Measurements from ENCODE around the gene SEPTIN14. TPM values are rescaled to one million over a fixed set of nuclear protein-coding genes. Genes with fewer than 3 reads are reported as not detected.

The SEPTIN14 gene
- total and polyA plus RNA-seq, 2 of the 8 experiments (the other 6 are each of a cell fraction or from before 2014, with no cell fraction given) = not detected

DNA sequence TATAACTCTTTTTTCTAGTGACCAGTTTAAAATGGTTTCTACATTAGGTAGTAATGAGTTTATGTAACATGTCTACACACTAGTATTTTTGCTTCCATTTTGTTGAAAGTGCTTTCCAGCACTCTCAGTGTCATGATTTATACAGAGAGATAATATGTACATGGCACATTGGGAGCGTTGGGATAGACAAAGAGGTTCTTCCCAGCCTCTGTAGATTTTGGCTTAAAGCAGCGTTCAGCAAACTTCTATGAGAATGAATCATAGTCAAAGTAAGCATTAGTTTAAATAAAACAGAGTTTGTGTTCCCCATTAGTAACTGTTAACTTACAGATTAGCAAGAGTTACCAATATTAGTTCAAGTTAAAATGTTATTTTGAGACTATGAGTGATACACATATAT lies 43.9 kb downstream of the SEPTIN14 start:
- H4K8ac ChIP-seq (ENCODE audit: extremely low read depth, insufficient read depth, low read length) = no peak overlapping the region
- H3K18ac ChIP-seq (ENCODE audit: extremely low read depth, low read length) = no peak overlapping the region
- H2BK15ac ChIP-seq (ENCODE audit: low read length) = no peak overlapping the region
- no peak overlapping the region for H3K14ac ChIP-seq (ENCODE audit: insufficient read length)
- no peaks in the 10 kb centered on the region for H3K27me3 ChIP-seq (replicated peaks in 1 of 4; ENCODE audit: control insufficient read depth in 3 of 4, extremely low read depth in 1 of 4, insufficient read depth in 3 of 4, low read length in 3 of 4)
- CTCF ChIA-PET (ENCODE audit: partially characterized antibody) = no interaction called here
- H3K4me1 ChIP-seq (replicated peaks in 1 of 4; ENCODE audit: control insufficient read depth in 3 of 4, insufficient read depth in 4 of 4, low read length in 3 of 4) = no peaks in the 10 kb centered on the region; a peak in 1 of 7 replicates
- H3K9me3 ChIP-seq (ENCODE audit: insufficient read depth in 2 of 2, low read depth in 1 of 2, low read length in 1 of 2) = peaks cover 13 to 15% of the 10 kb centered on the region in 2 experiments; a peak in 3 of 4 replicates
- no peak overlapping the region for H4K91ac ChIP-seq (replicated peaks; ENCODE audit: insufficient read length, low read length)
- no peak overlapping the region for H3K4ac ChIP-seq (replicated peaks; ENCODE audit: insufficient read length, low read depth, low read length)
- no peaks in the 10 kb centered on the region for H3K79me1 ChIP-seq (ENCODE audit: low read depth, low read length)
- H2BK120ac ChIP-seq (replicated peaks; ENCODE audit: low read depth, low read length) = no peak overlapping the region
- no peak for TF ChIP-seq JUN (IDR thresholded peaks at IDR 0.05; ENCODE audit: low read depth, low read length)
- no peak for TF ChIP-seq TCF12 (IDR thresholded peaks at IDR 0.05; ENCODE audit: low read depth, low read length)
- TF ChIP-seq TBP (IDR thresholded peaks at IDR 0.05; ENCODE audit: low read depth, low read length) = no peak
- TF ChIP-seq, protein P1, sequence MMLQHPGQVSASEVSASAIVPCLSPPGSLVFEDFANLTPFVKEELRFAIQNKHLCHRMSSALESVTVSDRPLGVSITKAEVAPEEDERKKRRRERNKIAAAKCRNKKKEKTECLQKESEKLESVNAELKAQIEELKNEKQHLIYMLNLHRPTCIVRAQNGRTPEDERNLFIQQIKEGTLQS (IDR thresholded peaks at IDR 0.05; ENCODE audit: insufficient read depth, low read depth, low read length) = no peak
- H4K20me1 ChIP-seq (replicated peaks in 1 of 2; ENCODE audit: control insufficient read depth in 1 of 2, insufficient read depth in 2 of 2, low read length in 2 of 2) = no peaks in the 10 kb centered on the region
- 89% methylated on average over 2 of the region's 2 CpGs; no CpG with 5 or more reads in 1 of the 2 experiments for WGBS, 2 experiments (ENCODE audit: extremely low coverage in 1 of 2, insufficient coverage in 1 of 2, insufficient read length in 1 of 2, insufficient replicate concordance in 2 of 2, low coverage in 1 of 2, low lambda C conversion rate in 2 of 2, missing lambda C conversion rate in 1 of 2)
- H2BK5ac ChIP-seq (ENCODE audit: low read depth, low read length) = no peak overlapping the region
- FAIRE-seq = no peak
- POLR2A ChIA-PET (ENCODE audit: partially characterized antibody) = no interaction called here
- H3K36me3 ChIP-seq (ENCODE audit: control insufficient read depth in 2 of 4, insufficient read depth in 4 of 4, low read length in 3 of 4) = no peaks in the 10 kb centered on the region
- no peak overlapping the region for H3K4me2 ChIP-seq (ENCODE audit: insufficient read depth in 1 of 2, low read depth in 2 of 2, low read length in 2 of 2)
- no peak overlapping the region for H3K27ac ChIP-seq (ENCODE audit: low read depth, low read length)
- no peak for DNase-seq (ENCODE audit: low read depth in 1 of 2, low spot score in 2 of 2)
- H2AFZ ChIP-seq (ENCODE audit: low read length) = no peak overlapping the region
- no peak overlapping the region for H2BK20ac ChIP-seq (ENCODE audit: low read length)
- no peak overlapping the region for H3K56ac ChIP-seq (replicated peaks; ENCODE audit: insufficient read length, low read depth, low read length)
- H2BK12ac ChIP-seq (ENCODE audit: low read depth, low read length) = no peak overlapping the region
- no peaks in the 10 kb centered on the region for H3K23me2 ChIP-seq (ENCODE audit: low read depth, low read length)
- H3K23ac ChIP-seq (ENCODE audit: insufficient read length) = no peak overlapping the region
- no peak overlapping the region for H3K9ac ChIP-seq (replicated peaks in 1 of 4; ENCODE audit: extremely low read depth in 1 of 4, low read depth in 3 of 4, low read length in 3 of 4)
- no peaks in the 10 kb centered on the region for H3K79me2 ChIP-seq (ENCODE audit: control insufficient read depth in 1 of 2, insufficient read depth in 2 of 2, low read length in 2 of 2)
- no peak overlapping the region for H2AK5ac ChIP-seq (ENCODE audit: low read depth, low read length)
- H3K4me3 ChIP-seq (ENCODE audit: extremely low read depth in 1 of 4, insufficient read depth in 2 of 4, low read depth in 3 of 4, low read length in 4 of 4) = no peak overlapping the region
- no peak overlapping the region for H4K5ac ChIP-seq (ENCODE audit: insufficient read length, low read depth, low read length)
